Neutrophil (primary cell): ENCODE measurements around the gene ZNRF2.

Experiments
- H3K27ac ChIP-seq: fragments of 200-600 bp; sonication (generic); 2 replicates; pipeline ENCODE4 v1.5.1; 2016; ENCODE audit warnings: mild to moderate bottlenecking, moderate library complexity
- H3K27me3 ChIP-seq: fragments of 200-600 bp; sonication (generic); 2 replicates; pipeline ENCODE4 v1.6.0; 2016; ENCODE audit warnings: mild to moderate bottlenecking
- H3K36me3 ChIP-seq: fragments of 200-600 bp; sonication (generic); 2 replicates; pipeline ENCODE4 v1.5.1; 2017
- H3K4me1 ChIP-seq, 2 experiments: fragments of 200-600 bp in 1 of 2; sonication (generic) in 1 of 2; 1 replicate in 1 of 2; 2 replicates in 1 of 2; pipeline versions ENCODE4 v1.5.1 to v1.6.1; 2013 to 2016; ENCODE audit warnings: low read depth in 1 of 2, low read length in 1 of 2, mild to moderate bottlenecking in 1 of 2, moderate library complexity in 1 of 2; ENCODE audit not compliant: control insufficient read depth in 1 of 2, insufficient read depth in 1 of 2
- H3K4me3 ChIP-seq, 2 experiments: fragments of 200-600 bp in 1 of 2; sonication (generic) in 1 of 2; 1 replicate in 1 of 2; 2 replicates in 1 of 2; pipeline ENCODE4 v1.5.1; 2013 to 2016; ENCODE audit warnings: low read depth in 1 of 2, low read length in 1 of 2, mild to moderate bottlenecking in 1 of 2, moderate library complexity in 1 of 2
- H3K9me3 ChIP-seq: fragments of 200-600 bp; sonication (generic); 2 replicates; pipeline ENCODE4 v1.5.1; 2016
- TF ChIP-seq, protein P1 (sequence below): fragments of 200-600 bp; sonication (generic); IDR thresholded peaks from 2 replicates; pipeline ENCODE4 v1.5.1; 2016; ENCODE audit warnings: antibody characterized with exemption

The ZNRF2 gene

DNA sequence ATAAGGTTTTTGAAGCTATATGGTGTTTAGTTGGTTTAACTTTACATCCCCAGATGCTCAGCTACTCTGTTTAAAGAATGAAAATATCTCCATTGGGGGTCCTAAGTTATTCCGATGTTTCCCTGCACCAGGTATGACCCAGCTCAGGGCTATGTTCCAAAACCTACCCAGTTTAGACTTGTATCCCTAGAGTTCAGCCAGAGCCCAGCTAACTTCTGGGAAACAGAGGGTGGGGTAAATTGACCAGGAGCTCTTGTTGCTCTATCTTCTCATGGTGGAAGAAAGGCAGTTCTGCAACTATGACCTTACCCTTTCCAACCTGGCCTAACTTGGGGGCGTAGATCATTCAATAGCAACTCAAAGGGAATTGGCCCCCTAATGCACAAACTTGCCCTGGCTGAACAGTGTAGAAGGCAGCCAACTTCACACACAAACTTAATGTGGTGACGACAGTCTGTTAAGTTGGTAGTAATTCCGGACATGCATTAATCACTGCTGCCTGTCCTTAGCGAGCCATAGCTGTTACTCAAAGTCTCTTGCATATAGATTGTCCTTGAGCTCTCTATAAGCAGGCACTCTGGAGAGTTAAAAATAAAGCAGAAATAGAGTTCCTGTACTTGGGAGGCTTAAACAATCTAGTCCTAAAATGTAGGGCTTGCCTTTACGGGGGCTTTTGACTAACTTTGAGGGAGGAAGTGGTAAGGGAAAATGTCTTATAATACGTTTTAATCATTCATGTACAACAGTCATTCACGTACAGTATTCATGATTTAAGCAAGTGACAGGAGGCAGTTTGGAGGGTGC, 5.3 kb upstream of the ZNRF2 start:
- TF ChIP-seq, protein P1, sequence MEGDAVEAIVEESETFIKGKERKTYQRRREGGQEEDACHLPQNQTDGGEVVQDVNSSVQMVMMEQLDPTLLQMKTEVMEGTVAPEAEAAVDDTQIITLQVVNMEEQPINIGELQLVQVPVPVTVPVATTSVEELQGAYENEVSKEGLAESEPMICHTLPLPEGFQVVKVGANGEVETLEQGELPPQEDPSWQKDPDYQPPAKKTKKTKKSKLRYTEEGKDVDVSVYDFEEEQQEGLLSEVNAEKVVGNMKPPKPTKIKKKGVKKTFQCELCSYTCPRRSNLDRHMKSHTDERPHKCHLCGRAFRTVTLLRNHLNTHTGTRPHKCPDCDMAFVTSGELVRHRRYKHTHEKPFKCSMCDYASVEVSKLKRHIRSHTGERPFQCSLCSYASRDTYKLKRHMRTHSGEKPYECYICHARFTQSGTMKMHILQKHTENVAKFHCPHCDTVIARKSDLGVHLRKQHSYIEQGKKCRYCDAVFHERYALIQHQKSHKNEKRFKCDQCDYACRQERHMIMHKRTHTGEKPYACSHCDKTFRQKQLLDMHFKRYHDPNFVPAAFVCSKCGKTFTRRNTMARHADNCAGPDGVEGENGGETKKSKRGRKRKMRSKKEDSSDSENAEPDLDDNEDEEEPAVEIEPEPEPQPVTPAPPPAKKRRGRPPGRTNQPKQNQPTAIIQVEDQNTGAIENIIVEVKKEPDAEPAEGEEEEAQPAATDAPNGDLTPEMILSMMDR: no peak
- Histone ChIP-seq H3K4me3 (no peak overlapping the region), H3K27ac (no peak overlapping the region), H3K36me3 (peaks cover 3% of the 10 kb centered on the region), H3K4me1 (peaks cover 13 to 14% of the 10 kb centered on the region in 2 experiments), H3K27me3 (no peaks in the 10 kb centered on the region), H3K9me3 (no peaks in the 10 kb centered on the region)

DNA sequence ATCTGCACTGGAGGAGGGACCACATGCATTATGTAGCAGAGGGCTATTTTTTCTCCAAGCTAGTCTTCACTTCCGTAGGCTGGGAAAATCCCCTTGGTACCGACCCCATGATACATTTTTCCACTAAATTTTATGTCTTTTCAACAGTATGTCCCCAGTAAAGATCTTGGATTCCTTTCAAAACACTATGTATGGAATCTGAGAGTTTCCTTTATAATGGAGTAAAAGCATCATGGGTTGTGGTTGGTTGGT, 4.8 kb upstream of the ZNRF2 start:
- Histone ChIP-seq H3K27me3 (no peaks in the 10 kb centered on the region), H3K4me3 (no peak overlapping the region), H3K9me3 (no peaks in the 10 kb centered on the region), H3K36me3 (peaks cover 3% of the 10 kb centered on the region), H3K4me1 (peaks cover 13 to 14% of the 10 kb centered on the region in 2 experiments), H3K27ac (no peak overlapping the region)
- TF ChIP-seq, protein P1: no peak

DNA sequence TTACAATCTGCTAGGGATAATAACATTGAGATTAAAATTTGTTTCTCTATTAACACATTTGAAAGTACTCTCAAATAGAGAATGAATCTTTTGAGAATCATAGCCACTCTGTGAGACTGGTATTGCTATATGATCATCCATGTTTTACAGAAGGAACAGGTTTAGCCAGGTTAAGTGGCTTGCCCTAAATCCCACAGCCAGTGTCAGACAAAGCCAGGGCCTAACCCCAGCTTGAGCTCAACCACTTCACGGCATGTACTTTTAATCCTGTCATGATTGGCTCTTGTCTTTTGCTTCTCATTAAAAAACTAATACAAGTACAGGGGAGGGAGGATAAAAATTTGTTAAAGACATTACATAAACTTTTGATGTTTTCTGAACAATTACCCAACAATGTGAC, 3.8 kb upstream of the ZNRF2 start:
- Histone ChIP-seq H3K27me3 (no peaks in the 10 kb centered on the region), H3K36me3 (peaks cover 3% of the 10 kb centered on the region), H3K4me1 (peaks cover 13 to 14% of the 10 kb centered on the region in 2 experiments), H3K4me3 (no peak overlapping the region), H3K27ac (no peak overlapping the region), H3K9me3 (no peaks in the 10 kb centered on the region)
- TF ChIP-seq, protein P1: no peak

DNA sequence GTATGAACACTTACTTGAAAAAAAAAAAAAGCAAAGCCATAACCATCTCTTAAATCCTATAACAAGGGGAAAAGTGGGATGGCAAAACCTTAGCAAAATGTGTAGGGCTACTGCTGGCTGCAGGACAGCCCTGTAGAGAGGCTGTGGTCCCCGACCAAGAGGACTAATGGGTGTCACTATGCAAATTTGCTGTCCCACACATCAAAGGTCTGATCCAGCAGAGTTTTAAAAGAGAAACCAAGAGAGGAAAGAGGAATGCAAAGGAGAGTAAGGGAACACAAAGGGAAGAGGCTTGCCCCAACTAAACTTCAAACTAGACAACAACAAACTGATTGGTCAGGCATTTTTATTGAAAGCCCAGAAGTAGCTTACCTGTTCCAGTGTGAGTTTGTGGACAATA, 3.1 kb upstream of the ZNRF2 start:
- Histone ChIP-seq H3K9me3 (no peaks in the 10 kb centered on the region), H3K36me3 (peaks cover 3% of the 10 kb centered on the region), H3K4me3 (no peak overlapping the region), H3K27ac (no peak overlapping the region), H3K27me3 (no peaks in the 10 kb centered on the region), H3K4me1 (peaks cover 16 to 19% of the 10 kb centered on the region in 2 experiments)
- TF ChIP-seq, protein P1: no peak

DNA sequence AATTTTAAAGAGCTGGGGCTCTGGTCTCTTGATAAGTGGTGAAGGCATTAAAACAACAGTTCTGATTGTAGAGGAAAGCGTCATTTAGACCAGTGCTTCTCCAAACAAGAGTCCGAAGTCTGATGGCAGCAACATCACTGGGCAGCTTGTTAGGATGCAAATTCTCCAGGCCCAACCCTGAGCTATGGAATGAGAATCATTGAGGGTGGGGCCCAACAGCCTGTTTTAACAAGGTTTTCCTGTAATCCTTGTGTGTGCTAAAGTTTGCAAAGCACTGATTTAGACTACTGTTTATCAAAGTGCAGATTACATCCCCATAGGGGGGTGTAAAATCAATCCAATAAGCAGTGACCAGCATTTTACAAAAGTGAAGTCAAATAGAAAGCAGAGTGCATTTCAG, 2.6 kb upstream of the ZNRF2 start:
- TF ChIP-seq, protein P1: no peak
- Histone ChIP-seq H3K27me3 (no peaks in the 10 kb centered on the region), H3K36me3 (peaks cover 3% of the 10 kb centered on the region)

More for the DNA sequence above, 2.6 kb upstream of the ZNRF2 start:
- H3K4me3 ChIP-seq: no peak overlapping the region
- no peaks in the 10 kb centered on the region for H3K9me3 ChIP-seq
- no peak overlapping the region for H3K27ac ChIP-seq
- H3K4me1 ChIP-seq: peaks cover 21 to 24% of the 10 kb centered on the region in 2 experiments
